ENCODE data around the gene TTC39A. TPM values are rescaled to one million over a fixed set of nuclear protein-coding genes. Genes with fewer than 3 reads are reported as not detected.

The TTC39A gene
- total RNA-seq, 4 donors from 2014 or later, result 0.66 to 2.1 (median 1.4) TPM; not detected in 1

GRCh38 chr1:51295926-51296325, 34.4 kb downstream of the TTC39A start:
- TF ChIP-seq CTCF (IDR thresholded peaks at IDR 0.05; ENCODE audit: low read depth), result no peak

- no peak for TF ChIP-seq CTCF (IDR thresholded peaks at IDR 0.05; ENCODE audit: low read depth)
Observed at GRCh38 chr1:51294566-51295184, 35.7 kb downstream of the TTC39A start.

- TF ChIP-seq CTCF (IDR thresholded peaks at IDR 0.05; ENCODE audit: low read depth), result no peak
Observed at GRCh38 chr1:51293898-51294515, 36.4 kb downstream of the TTC39A start.

- no peak for TF ChIP-seq CTCF (IDR thresholded peaks at IDR 0.05; ENCODE audit: low read depth)
Observed at GRCh38 chr1:51290489-51290847, 39.9 kb downstream of the TTC39A start.

GRCh38 chr1:51289676-51290488, 40.5 kb downstream of the TTC39A start:
- no peak for TF ChIP-seq CTCF (IDR thresholded peaks at IDR 0.05; ENCODE audit: low read depth)

- TF ChIP-seq CTCF (IDR thresholded peaks at IDR 0.05; ENCODE audit: low read depth), result no peak
Observed at GRCh38 chr1:51288578-51288977, 41.8 kb downstream of the TTC39A start.

GRCh38 chr1:51287966-51288365, 42.4 kb downstream of the TTC39A start:
- TF ChIP-seq CTCF (IDR thresholded peaks at IDR 0.05; ENCODE audit: low read depth), result no peak
